AG09319 (cell line): ENCODE measurements around the gene RUNX1.

Experiments
- DNase-seq: peaks from one replicate; pipeline ENCODE4 v3.0.0-alpha.2; 2010; ENCODE audit warnings: low read depth; ENCODE audit errors: extremely low read depth
- CTCF ChIP-seq: IDR thresholded peaks from 2 replicates; pipeline ENCODE4 v1.5.1; 2011; ENCODE audit warnings: low read depth, mild to moderate bottlenecking, inconsistent platforms, low read length, moderate library complexity

RUNX1 gene

GRCh38 chr21:34878501-34878900 lies 170.6 kb downstream of the RUNX1 start:
- DNase-seq = no peak

GRCh38 chr21:34877485-34878128 lies 171.5 kb downstream of the RUNX1 start:
- no peak for DNase-seq
- no peak for TF ChIP-seq CTCF

More at GRCh38 chr21:34878501-34878900, 170.6 kb downstream of the RUNX1 start:
- no peak for TF ChIP-seq CTCF

- no peak for TF ChIP-seq CTCF
- no peak for DNase-seq
These were observed 173.3 kb downstream of the RUNX1 start for GRCh38 chr21:34875830-34876229.

GRCh38 chr21:34874684-34875513 lies 174.2 kb downstream of the RUNX1 start:
- TF ChIP-seq CTCF = no peak
- DNase-seq = no peak

GRCh38 chr21:34871026-34871908 lies 177.8 kb downstream of the RUNX1 start:
- TF ChIP-seq CTCF = no peak
- no peak for DNase-seq

GRCh38 chr21:34870246-34870645 lies 178.9 kb downstream of the RUNX1 start:
- no peak for DNase-seq
- no peak for TF ChIP-seq CTCF
